OCI-LY7 (cell line): ENCODE results near the gene C11orf97.

Experiments used
- CTCF ChIP-seq: fragments of 200-600 bp; sonication (generic); conservative IDR thresholded peaks from 2 replicates; pipeline ENCODE4 v1.5.1; 2014; ENCODE audit warnings: mild to moderate bottlenecking, antibody characterized with exemption, low read length, moderate library complexity, mixed read lengths
- EZH2phosphoT487 ChIP-seq: fragments of 200-600 bp; sonication (generic); IDR thresholded peaks from 2 replicates; pipeline ENCODE4 v1.6.1; 2018; ENCODE audit warnings: low read depth, borderline replicate concordance, mild to moderate bottlenecking, mixed run types, antibody characterized with exemption, low read length, moderate library complexity, mixed read lengths

GRCh38 chr11:94500181-94500580 is 12.1 kb upstream of the C11orf97 start:
- TF ChIP-seq CTCF (no peak), EZH2phosphoT487 (no peak)
